Renal cortex interstitium (tissue), 11 donors: Measurements from ENCODE around the gene MARCHF2. TPM values are rescaled to one million over a fixed set of nuclear protein-coding genes. Genes with fewer than 3 reads are reported as not detected.
A peak's percentile ranks its signal among the peaks of the same experiment; 100 is the strongest.
"Not testable (repeated sequence)": the region's sequence is repeated elsewhere in the genome, so short reads cannot be mapped to it uniquely, and the experiment has no call there.

Source experiments
- DNase-seq, 11 donors: peaks; one replicate each; pipeline ENCODE4 v3.0.0-alpha.2; 2013; ENCODE audit warnings: low read depth in 9 of 11, low spot score in 4 of 11; ENCODE audit errors: extremely low read depth in 1 of 11
- polyA plus RNA-seq, 3 donors: library from polyadenylated mRNA; unstranded; fragments of 120-200 nt; gene quantifications; one replicate each; pipeline ENCODE4 v1.2.1, GENCODE V29; 2013; ENCODE audit not compliant: insufficient read length in 3 of 3

Gene MARCHF2
- polyA plus RNA-seq, 3 donors, result 12.7 to 16.5 (median 16.0) TPM

DNA sequence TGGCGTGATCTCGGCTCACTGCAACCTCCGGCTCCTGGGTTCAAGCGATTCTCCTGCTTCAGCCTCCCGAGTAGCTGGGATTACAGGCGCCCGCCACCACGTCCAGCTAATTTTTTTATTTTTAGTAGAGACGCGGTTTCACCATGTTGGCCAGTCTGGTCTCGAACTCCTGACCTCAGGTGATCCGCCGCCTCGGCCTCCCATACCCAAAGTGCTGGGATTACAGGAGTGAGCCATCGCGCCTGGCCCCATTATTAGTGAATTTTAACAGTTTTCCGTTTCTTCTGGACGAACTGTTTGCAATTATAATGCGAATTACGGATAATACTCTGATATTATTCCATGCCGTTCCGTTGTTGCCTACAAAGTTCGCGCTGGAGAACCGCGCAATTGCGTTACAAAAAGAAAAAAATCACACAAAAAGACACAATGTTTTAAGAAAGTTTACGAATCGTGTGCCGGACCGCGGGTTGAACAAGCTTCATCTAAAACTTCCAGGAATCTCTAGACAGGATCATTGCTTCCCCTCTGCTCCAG lies 31.1 kb downstream of the MARCHF2 start:
- not testable (repeated sequence) for DNase-seq

- peak; percentile 93 to 98 (median 96) for DNase-seq
Observed at GRCh38 chr19:8444677-8445487, 31.8 kb downstream of the MARCHF2 start, which contains the start of gene HNRNPM. TSS of gene HNRNPM (plus strand) at chr19:8444975. CDS start at chr19:8444999, 24 bp downstream.

DNA sequence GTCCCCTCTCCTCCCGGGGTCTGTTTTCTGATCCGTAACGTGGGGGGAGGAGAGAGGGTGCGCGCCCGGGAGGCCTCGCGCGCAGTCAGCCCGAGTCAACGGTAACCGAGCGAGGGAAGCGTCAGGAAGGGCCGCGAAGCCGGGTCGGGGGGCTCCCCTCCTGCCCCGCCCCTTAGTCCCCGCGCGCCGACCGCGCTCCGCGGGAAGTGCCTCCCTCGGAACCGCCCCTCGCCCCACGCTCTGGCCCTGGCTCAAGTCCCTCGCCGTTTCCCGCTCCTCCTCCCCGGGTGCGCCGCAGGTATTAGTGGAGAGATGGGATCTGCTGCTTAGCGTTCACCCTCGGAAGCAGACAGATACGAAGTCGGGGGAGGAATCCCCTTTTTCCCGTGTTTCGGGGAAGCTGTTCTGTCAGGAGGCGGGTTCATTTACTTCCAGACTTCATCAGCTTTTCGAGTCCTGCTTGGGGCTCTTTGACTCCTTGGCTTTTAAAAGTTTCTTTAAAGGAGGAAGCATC lies 32.4 kb downstream of the MARCHF2 start:
- DNase-seq, result peak in 2 of 11 donors; percentile 33 to 54

- no peak for DNase-seq
Observed at GRCh38 chr19:8446061-8446709, 33.1 kb downstream of the MARCHF2 start.

DNA sequence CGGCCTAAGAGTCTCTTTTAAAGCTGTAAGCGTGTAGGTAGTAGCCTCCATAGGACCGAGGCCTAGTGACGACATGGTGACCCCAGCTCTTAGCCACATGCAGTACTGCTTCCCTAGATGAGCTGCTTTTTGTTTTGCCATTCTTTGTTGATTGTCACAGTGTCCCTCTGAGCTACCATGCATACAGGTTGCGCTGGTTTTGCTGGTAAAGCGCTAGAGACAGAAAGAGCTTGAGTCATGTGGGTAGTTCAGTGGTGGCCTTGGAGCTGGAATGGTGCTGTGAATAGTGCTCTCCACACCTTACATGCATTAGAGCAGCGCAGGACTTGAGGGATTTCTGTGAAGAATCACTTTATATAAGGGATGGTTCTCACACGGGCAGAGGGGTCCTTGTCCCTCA lies 36.7 kb downstream of the MARCHF2 start:
- DNase-seq, result no peak

DNA sequence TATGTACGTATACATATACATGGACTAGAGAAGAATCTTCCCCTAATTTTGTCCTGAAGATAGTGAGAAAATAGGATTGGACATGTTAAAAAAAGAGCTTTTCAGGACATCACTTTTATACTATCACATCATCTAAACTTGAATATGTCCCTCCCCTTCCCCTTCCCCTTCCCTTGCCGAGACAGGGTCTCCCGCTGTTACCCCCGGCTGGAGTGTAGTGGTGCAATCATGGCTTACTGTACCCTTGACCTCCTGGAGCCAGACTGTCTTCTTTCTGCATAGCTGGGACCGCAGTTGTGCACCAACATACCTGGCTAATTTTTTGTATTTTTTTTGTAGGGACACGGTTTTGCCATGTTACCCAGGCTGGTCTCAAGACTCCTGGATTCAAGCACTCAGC lies 38.3 kb downstream of the MARCHF2 start:
- DNase-seq, result no peak

DNA sequence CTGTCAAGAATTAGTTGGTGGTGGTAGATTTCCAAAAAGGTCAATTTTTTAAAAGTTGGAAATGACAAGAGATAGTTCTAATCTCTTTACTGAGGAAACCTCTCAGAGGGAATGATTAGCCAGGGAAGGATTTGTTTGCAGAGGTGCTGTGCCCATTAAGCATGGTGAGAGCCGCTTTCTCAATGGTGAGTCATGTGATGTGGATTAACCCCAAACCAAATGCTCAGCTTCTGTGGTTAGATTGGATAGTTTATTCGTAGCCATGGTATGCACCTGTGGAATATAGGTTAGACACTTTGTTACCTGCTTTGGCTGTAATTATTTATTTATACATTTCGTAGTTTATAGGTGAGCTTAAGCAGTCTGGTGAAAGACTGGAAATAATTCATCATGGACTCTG lies 38.8 kb downstream of the MARCHF2 start:
- no peak for DNase-seq

DNA sequence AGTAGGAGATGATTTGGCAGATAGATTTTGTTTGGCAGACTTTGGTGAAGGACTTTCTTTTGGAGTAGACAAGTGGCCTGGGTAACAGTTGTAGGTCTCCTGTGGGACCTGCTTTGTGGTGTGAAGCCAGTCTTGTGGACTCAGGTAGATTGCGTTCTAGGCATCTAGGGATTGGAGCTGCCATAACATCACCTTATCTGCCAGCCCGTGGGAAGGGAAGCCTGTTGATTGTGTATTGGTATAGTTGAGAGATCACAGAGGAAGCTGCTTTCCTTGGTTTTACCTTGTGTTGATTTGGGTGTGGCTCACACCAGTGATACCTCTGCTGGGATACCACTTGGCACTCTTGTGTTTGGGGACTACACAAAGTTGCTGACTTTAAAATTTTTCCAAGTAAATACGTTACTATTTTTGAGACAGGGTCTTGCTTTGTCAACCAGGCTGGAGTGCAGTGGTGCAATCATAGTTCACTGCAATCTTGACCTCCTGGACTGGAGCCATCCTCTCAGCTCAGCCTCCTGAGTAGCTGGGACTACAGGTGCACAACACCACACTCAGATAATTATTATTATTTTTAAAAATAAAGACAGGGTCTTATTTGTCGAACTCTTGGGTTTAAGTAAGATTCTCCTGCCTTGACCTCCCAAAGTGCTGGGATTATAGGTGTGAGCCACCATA lies 39.5 kb downstream of the MARCHF2 start:
- no peak for DNase-seq

DNA sequence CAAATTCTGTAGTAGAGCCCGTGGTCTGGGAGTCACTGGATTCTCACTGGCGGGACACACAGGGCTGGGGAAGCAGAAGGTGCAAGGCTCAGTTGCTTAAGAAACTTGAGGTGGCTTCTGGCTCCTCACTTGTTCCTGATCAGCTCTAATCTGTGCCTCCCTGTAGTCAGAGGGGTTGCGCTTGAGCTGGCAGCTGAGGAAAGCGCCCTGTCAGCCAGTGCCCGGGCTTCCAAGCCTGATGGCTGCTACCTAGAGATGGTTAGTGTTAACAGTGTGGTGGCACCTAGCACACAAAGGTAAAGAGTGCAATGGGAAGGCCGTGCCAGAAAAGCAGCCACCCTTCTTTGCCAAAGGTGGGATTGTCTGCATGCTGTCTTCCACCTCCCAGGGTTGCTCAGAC lies 40.5 kb downstream of the MARCHF2 start:
- DNase-seq, result no peak

DNA sequence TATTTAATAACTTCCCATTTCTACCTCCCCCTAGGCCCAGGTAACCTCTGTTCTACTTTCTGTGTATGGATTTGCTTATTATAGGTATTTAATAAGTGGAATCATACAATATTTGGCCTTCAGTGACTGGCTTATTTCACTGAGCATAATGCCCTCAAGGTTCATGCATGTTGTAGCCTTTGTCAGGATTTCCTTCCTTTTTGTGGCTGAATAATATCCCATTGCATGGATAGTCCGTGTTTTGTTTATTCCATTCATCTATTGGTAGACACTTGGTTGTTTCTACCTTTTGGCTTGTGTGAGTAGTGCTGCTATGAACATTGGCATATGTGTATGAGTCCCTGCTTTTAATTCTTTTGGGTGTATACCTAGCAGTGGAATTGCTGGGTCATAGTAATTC lies 41.1 kb downstream of the MARCHF2 start:
- DNase-seq, result no peak

- no peak for DNase-seq
Observed at GRCh38 chr19:8455018-8455417, 41.9 kb downstream of the MARCHF2 start.

- no peak for DNase-seq
Observed at GRCh38 chr19:8456064-8456463, 43.0 kb downstream of the MARCHF2 start.

DNA sequence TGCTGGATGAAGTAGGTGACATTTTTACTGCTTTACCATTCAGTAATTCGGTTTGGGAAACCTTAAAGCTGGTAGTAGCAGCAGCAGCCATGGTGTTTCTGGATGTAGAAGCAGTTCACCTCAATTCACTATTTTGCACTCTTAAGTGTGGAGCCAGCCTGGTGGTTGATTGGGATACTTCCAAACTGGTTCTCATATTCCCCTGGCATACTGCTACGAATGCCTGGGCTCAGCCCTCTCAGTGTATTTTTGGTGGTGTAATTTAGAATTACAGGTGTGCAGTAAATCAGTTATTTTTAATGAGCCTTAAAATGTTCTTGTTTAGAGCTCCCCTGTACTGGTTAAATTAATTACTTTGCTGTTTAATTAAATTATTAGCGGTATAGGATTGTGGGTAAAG lies 44.1 kb downstream of the MARCHF2 start:
- no peak for DNase-seq

GRCh38 chr19:8457827-8458226 lies 44.7 kb downstream of the MARCHF2 start:
- peak in 2 of 11 donors; percentile 31 to 54 for DNase-seq

DNA sequence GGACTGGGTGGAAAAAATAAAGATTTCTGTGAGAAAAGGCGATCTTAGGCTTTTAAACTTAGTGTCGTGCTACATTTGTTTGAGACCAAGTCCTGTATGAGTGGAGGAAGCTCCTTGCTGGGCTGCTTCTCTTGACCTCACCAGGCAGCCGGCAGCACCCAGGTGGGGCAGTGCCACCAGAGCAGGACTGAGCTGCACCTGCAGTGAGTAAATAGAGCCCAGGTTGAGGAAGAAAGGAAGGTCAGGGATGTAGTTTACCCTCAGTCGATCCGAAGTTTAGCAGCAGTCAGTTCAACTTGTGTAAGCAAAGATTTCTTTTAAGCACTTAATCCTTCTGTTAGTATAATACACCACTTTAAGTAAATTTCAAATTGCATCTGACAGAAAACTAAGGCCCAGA lies 45.3 kb downstream of the MARCHF2 start:
- DNase-seq, result no peak

DNA sequence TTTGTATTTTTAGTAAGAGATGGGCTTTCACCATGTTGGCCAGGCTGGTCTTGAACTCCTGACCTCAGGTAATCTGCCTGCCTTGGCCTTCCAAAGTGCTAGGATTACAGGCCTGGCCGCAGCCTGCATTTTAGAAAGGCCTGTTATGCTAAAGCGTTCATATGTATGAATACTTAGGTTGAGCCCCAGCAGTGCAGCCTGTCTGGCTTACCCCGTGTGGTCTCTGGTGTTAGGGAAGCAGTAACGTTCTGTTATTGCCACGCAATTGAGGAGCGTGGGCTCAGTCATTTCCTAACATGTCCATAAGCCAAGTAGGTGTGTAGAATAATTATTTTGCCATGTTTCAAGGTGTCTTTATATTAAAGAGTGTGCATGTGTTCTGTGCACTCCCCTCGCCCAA lies 46.0 kb downstream of the MARCHF2 start:
- no peak for DNase-seq

GRCh38 chr19:8459520-8460270 lies 46.6 kb downstream of the MARCHF2 start:
- DNase-seq, result peak in 2 of 11 donors; percentile 53 to 60

DNA sequence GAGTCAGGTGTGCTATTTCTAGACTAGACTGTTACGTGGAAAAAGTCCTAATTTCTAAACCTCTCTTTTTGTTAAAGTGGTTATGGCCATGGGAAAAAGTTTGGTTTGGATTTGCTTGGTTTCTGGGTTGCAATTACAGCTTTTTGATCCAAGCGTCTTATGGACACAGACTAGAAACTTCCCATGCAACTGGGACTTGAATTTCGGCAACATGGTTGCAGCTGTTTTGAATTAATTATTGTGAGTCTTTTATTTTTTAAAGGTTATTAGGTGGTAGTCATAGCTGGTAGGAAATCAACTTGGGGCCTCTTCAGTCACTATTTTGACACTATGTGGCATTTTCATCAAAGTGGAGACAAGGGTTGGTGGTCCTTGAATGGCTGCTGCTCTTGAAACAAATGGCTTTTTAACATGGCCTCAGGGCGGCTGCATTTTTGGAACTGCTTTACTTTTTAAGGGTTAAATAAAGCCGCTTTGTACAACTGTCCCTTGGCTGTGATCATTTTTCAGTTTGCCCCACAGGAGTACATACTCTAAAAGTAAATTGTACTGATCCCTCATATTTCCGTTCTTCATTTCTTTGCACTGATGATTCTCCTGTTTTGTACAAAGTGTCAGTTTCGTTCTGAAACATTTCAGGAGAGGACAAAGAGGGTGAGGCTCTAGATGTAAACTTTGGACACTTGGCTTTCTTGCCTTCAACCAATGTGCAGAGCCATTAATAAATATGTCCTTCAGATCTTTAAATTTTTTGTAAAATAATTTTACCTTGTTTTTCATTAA lies 47.6 kb downstream of the MARCHF2 start:
- no peak for DNase-seq
